NOMO-1 (cell line): ENCODE results near the gene MEIOC.
A peak's percentile ranks its signal among the peaks of the same experiment; 100 is the strongest.

Source experiments
- DNase-seq, 2 experiments: peaks; one replicate each; lab custom pipeline; 2025; ENCODE audit not compliant: unreplicated experiment in 2 of 2; lab: John Stamatoyannopoulos, UW

MEIOC gene

DNA sequence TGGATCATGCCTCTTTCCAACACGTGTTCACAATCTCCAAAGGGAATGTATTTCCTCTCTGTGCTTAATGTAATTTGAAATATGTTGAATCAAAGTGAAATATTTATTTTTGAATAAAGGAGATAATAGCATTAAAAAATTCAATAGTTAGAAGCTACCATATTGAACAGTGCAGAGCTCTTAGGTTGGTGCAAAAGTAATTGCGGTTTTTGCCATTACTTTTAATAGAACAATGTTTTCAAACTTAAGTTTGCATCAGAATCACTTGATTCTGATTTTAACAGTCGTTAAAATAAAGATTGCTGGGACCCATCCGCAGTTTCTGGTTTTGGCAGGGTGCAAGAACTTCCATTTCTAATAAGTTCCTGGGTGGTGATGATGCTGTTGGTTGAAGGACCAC is 10.0 kb upstream of the MEIOC start:
- no peak for DNase-seq

DNA sequence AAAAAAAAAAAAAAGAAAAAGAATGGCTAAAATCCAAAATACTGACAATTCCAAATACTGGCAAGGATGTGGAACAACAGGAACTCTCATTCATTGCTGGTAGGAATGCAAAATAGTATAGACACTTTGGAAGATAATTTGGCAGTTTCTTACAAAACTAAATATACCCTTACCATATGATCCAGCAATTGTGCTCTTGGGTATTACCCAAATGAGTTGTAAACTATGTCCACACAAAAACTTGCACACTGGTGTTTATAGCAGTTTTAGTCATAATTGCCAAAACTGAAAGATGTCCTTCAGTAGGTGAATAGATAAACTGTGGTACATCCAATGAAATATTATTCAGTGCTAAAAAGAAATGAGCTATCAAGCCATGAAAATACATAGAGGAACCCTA is 8.5 kb upstream of the MEIOC start:
- no peak for DNase-seq

DNA sequence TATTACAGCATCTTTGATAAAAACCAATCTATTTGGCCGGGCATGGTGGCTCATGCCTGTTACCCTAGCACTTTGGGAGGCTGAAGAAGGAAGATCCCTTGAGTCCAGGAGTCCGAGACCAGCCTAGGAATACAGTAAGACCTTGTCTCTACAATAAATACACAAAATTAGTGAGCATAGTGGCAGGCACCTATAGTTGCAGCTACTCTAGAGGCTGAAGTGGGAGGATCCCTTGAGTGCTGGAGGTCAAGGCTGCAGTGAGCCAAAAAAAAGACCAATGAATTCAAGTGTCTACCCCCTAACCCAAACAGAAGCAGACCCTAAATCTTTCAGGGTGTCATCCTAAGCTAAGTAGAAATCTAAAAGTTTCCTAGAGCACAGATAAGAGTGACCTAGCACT is 7.3 kb upstream of the MEIOC start:
- DNase-seq = no peak

DNA sequence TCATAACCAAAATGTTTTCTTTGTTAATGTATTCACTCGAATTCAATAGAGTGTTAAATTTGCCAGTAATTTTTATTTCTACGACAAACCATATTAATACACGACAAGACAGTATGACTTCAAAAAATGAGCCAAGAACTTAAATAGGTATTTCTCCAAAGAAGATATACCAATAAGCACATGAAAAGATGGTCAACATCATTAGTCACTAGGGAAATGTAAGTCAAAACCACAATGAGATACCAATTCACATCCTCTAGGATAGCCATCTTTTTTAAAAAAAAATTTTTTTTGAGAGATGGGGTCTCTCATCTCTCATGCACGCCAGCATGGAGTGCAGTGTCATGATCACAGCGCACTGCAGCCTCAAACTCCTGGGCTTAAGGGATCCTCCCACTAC is 5.0 kb upstream of the MEIOC start:
- DNase-seq = no peak

DNA sequence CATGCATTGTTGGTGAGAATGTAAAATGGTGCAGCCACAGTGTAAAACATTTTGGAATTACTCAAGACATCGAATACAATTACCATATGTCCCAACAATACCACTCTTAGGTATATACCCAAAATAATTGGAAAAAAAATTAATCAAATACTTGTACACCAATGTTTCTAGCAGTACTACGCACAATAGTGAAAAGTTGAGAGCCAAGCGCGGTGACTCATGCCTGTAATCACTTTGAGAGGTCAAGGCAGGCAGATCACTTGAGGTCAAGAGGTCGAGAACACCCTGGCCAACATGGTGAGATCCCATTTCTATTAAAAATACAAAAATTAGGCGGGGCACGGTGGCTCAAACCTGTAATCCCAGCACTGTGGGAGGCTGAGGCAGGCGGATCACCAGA is 3.5 kb upstream of the MEIOC start:
- no peak for DNase-seq

DNA sequence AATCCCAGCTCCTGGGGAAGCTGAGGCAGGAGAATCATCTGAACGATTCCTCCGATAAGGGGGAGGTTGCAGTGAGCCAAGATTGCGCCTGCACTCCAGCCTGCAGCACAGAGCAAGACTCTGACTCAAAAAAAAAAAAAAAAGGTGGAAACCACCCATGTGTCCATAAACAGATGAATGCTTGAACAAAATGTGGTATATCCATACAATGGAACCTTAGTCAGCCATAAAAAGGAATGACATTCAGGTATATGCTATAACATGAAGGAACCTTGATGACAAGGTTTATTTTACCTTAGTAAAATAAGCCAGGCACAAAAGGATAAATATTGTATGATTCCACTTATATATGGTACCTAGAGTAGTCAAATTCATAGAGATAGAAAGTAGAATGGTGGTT is 2.9 kb upstream of the MEIOC start:
- DNase-seq = no peak

DNA sequence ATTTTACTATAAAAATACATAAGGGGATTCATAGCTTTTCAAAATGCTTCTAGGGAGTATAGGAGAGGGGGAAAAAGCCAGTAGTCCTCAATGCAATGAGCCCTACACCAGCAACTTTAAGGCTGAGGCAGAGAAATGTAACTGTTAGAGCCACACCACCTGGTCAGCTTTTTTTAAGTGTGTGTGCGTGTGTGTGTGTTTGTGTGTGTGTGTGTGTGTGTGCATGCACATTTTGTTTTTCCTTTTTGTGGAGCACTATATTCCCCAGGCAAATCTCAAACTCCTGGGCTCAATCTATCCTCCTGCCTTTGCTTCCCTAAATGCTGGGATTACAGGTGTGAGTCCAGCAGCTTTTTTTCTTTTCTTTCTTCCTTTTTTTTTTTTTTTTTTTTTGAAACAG is 2.3 kb upstream of the MEIOC start:
- no peak for DNase-seq

DNA sequence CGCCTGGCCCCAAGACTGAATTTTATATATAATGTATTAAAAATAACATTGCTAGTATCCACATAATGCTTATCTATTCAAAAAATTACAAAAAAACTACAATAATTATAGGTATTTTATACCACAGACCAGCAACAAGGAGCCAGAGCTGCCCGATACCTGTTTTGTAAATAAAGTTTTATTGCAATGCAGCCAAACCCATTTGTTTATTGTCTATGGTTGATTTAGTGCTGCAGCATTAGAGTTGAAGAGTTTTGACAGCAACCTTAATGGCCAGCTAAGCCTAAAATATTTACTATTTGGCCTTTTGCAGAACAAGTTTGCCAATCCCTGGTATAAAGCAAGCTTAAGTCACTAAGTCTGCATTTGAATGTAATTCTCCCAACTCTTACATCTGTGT is 5.6 kb downstream of the MEIOC start:
- no peak for DNase-seq

DNA sequence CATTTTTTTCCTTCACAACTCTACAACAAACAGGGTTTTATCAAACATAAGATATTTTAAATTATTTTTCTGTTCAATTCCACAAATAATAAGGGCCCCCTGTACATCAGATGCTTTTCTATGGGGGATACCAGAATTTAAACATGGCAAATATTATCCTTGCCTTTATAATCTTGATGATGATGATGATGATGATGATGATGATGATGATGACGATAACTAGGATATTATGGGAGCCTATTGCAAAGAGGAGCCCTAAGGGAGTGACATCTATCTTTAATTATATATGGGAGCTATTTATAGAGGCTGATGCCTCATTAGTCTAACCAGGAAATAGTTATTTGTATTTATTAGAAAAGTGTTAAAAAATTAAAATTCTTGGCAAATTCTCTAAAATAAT is 6.8 kb downstream of the MEIOC start:
- no peak for DNase-seq

DNA sequence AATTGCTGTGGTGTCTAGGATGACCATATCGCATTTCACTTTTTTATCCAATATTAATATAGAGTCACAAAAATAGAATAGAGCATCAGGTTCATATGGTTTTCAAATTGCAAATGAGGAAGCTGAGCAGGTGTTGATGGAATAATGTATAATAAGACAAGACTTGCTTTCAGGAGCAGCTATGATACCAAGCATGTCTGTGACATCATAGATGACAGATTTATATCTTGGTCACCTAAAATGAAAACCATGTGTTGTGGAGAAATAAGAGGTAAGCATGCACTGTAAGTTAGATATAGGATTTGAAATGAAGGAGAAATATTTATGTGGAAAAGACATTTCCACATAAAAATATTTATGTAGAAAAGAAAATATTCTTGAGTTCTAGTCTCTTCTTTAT is 8.6 kb downstream of the MEIOC start:
- DNase-seq = no peak

DNA sequence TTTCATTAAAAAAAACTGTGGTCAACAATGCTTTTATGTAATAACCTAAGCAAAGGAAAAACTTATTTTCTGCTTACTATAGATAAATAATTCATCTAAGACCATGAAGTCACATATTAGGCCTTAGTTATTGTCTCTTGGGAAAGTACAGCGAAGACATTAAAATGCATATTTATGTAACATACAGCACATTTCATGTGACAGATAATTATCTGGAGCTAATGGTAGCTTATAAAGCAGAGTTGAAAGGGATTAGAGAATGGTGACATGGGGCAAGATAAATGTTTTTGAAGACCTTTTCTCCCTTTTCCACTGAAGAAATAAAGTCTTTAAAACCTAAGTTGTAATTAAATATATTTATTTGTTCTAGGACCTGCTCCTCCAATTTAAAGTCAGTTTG is 9.7 kb downstream of the MEIOC start:
- DNase-seq = no peak

DNA sequence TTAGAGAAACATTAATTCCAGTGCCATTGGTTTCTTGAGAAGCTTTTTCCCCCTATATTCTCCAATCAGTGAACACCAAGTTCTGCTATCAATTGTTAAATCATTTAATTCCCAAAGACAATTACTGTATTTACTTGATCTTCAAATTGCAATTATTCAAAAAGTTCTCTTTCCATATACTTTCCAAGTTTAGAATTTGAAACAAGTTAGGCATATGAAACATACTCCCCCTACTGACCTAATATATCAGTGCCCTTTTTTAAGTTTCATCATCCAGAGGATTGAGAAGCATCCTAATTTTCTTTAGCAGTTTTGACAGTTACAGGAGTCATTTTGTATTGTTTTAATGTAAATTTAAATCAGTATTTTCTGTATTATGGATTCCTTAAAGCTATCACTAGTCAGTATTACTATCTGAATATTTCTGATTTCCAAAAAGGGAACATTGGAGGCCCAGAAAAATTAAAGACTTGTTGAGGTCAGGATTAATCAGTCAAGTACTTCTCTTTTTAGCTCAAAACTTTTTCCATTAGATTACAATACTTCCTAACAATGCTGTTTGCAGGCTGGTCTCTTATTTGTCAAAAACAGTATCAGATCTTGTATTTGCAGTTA is 16.3 kb downstream of the MEIOC start:
- peak in 1 of 2 experiments; percentile 50 for DNase-seq

DNA sequence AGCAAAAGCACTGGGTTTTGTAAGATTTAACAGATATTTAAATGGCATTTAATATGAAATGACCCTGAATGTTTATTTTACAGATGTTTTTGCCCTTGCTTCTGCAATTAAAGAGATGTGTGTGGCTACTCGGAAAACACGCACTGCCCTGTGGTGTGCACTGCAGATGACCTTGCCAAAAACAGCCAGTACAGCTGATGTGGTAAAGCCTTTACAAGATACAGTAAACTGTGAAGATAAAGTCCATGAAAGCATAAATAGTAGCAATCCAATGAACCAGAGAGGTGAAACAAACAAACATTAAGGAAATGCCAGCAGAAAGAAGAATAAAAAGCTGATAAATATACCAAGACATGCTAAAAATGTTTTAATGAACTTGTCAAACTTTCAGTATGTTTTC is 17.6 kb downstream of the MEIOC start:
- DNase-seq = no peak

DNA sequence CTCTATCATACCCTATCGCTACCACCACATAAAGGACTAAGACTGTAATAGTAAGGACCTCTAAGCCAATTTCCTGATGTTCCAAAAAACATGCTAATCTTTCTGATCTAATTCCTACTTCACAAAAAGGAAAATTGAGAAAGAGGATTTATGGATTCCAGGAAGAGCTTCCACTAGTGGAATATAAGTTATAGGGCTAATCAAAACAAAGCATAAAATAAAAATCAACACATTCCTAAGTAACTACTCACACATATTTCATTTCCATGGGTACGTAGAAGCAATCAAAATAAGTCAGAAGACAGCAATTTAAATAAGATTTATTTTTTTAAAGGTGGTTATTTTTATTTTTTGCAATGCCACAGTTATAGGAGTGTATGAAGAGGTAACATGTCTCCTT is 20.9 kb downstream of the MEIOC start:
- no peak for DNase-seq

DNA sequence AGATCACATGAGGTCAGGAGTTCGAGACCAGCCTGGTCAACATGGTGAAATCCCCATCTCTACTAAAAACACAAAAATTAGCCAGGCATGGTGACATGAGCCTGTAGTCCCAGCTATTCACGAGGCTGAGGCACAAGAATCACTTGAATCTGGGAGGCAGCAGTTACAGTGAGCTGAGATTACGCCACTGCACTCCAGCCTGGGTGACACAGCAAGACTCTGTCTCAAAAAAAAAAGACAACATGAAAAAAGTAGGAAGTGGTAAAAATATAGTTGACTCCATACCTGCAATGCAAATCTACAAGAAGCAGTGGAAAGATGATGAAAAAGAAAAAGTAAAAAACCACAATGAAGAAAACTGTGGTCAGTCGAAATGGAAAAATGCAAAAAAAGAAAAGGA is 27.0 kb downstream of the MEIOC start:
- peak; percentile 14 to 83 for DNase-seq

DNA sequence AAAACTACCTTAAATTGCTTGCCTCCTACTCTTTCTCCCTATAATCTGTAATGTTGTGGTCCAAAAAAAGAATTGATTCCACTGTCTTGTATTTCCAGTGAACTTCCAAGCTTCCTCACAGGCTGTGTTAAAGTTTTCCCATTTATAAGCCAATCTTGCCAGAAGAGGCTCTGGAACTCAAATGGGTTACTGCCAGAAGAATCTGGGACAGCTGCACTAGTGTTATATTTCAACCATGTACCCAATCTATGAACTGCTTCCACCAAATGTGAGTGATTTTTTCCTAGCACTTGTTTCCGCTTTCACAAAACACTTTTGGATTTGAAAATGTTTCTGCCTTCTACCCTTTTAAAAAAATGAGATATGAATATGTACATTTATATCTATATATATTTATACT is 31.5 kb downstream of the MEIOC start:
- DNase-seq = no peak

DNA sequence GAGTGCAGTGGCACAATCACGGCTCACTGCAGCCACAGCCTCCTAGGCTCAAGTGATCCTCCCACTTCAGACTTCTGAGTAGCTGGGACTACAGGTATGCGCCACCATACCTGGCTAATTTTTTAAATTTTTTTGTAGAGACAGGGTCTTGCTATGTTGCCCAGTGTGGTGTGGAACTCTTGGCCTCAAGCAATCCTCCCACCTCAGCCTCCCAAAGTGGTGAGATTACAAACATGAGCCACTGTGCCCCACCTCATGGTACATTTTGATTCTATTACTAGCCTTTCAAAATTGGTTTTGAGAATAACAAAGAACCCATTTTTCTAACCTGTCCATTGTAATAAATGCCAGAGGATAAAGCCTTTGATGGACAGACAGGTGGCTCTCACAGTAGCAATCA is 31.9 kb downstream of the MEIOC start:
- DNase-seq = no peak

DNA sequence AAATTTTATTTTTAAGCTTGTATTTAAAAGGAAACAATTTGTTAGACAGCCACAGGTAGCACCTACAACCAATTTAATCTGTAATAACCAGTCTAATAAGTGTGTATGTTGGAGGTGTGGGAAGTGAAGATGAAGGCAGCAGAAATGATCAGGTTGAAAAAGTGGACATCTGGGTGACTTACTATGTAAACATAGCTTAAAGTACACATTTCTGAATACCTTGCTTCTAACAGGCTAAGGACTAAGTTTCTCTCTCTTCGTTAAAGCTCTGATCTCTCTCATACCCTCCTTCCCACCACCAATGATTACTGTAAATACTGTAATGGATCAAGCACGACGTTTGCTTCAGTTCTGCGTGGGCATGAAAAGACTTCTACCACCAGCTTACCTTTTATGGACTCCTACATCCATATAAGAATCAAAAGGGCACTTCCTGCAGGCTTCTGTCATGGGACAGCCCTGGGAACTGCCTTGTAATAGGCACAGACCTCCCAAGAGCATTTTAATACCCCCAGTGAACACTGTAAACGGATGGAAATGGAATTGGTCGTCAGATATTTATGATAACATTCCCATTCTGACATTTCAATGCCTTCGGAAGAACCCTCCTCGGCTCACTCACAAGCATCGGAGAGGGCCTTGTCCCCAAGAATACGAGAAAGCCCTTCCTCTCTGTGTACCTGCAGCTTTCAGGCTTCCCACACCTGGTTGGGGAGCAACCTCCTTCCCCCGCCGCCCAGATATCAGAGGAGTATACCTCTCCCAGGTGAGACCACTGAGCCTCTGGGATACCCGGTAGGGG is 32.6 kb downstream of the MEIOC start:
- no peak for DNase-seq

DNA sequence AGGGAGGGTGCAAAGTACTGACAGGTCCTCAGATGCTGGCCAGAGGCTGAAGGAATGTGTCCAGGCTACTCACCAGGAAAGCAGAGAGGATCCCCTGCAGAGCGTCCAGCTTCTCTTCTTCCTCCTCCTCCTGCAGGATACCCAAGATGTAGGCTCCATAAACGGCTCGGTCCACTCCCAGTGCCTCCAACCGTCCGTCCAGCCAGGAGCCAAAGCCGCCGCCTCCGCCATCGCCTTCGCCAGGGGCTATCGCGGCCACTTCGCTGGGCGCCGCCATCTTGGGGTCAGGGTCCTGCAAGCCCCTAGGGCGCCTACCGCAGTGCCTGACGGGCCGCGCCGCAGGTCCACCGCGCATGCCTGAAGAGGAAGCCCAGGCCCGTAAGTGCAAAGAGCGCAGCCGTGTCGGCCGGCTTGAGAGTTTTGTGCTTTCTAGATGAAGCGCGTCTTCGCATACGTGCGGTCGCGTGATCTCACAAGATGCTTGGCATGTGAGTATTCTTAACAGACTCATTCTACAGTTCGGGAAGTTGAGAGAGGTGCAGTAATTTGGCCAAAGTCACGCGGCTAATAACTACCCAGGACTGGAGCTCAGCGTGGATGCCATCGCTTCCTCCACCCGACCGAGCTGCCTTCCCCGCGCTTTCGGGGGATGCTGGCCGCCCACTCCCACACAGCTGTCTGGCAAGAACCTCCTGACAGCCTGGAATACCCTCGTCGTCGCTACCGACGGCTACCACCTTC is 33.4 kb downstream of the MEIOC start, which contains the start of gene CCDC43:
Gene CCDC43, minus strand, starts transcription at position 300 of the 741 bp plus-strand sequence. Its CDS starts 23 bp downstream, at position 277.
- DNase-seq = peak; percentile 85 to 86

DNA sequence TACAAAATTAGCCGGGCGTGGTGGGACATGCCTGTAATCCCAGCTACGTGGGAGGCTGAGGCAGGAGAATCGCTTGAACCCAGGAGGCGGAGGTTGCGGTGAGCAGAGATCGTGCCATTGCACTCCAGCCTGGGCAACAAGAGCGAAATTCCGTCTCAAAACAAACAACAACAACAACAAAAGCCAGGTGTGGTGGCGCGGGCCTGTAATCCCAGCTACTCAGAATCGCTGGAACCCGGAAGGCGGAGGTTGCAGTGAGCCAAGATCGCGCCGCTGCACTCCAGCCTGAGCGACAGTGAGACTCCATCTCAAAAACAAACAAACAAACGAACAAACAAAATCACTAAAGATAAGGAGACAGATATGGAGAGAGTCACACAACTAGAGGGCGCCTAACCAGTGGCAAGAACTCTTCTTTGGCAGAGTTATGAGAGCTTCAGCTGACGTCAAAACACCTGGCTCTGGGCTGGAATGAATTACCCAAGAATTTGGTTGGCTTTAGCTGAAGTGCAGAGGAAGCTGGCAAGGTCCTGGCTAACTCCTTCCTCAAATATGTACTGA is 34.6 kb downstream of the MEIOC start:
- peak; percentile 22 to 59 for DNase-seq

DNA sequence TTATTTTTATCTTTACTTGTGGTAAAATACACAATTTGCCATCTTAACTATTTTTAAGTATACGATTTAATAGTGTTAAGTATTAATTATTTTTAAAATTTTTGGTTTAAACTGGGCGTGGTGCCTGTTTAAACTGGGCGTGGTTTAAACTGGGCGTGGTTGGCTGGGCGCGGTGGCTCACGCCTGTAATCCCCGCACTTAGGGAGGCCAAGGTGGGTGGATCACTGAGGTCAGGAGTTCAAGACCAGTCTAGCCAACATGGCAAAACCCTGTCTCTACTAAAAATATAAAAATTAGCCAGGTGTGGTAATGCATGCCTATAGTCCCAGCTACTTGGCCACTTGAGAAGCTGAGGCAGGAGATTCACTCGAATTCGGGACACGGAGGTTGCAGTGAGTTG is 37.3 kb downstream of the MEIOC start:
- DNase-seq = no peak
